HG03095 (cell line): ENCODE data around the gene RNF25.
A peak's percentile ranks its signal among the peaks of the same experiment; 100 is the strongest.

Experiments
- ATAC-seq: cut with Tn5 transposase; IDR thresholded peaks from one replicate; pipeline ENCODE4 v1.9.1; 2021; ENCODE audit warnings: moderate library complexity; ENCODE audit not compliant: unreplicated experiment

The RNF25 gene, protein sequence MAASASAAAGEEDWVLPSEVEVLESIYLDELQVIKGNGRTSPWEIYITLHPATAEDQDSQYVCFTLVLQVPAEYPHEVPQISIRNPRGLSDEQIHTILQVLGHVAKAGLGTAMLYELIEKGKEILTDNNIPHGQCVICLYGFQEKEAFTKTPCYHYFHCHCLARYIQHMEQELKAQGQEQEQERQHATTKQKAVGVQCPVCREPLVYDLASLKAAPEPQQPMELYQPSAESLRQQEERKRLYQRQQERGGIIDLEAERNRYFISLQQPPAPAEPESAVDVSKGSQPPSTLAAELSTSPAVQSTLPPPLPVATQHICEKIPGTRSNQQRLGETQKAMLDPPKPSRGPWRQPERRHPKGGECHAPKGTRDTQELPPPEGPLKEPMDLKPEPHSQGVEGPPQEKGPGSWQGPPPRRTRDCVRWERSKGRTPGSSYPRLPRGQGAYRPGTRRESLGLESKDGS

DNA sequence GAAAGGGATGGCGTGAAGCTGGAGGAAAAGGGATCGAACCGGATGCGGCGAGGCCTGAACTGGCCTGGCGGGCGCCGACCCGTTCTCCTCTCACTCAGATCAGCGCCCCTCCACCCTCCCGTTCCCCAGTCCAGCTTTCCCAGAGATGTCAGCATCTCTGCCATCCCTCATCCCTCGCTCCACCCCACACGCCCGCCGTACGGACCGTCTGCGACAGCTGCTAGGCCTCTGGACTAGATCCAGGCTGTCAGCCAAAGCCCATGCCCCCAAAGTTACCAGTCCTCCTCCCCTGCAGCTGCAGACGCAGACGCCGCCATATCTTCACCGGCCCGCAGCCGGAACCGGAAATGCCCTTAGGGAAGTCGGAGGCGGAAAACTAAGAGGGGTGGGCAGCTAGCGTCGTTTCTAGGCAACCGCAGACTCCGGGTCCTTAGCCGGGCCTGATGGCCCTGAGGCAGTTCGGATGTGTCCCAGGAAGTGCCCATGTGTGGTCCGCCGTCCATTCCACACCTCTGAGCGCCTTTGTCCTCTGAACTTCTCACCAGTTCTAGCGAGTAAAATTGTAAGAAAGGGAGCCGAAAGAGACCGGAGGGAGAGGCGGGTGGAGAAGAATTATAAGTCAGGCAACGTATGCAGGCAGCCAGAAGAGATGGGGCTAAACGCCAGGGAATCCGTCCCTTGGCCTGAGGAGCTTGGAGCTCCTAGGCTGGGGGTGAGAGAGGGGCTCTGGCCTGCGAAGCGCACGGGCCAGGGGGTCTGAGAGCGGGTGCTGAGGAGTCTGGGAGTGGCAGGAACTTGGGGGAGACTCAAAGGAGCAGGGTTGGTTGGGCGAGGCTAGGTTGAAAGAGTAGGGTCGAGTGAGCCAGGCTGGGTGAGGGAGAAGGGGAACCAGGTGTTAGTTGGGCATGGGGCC is at the start of gene RNF25, which contains the start of gene STK36:
Gene RNF25, minus strand, starts transcription at position 349 of the 913 bp plus-strand sequence. Its CDS starts 32 bp downstream, at position 317.
Gene STK36, plus strand, starts transcription at position 433 of the 913 bp plus-strand sequence. CDS start 744 bp downstream, outside the sequence.
- peak; percentile 98 for ATAC-seq

DNA sequence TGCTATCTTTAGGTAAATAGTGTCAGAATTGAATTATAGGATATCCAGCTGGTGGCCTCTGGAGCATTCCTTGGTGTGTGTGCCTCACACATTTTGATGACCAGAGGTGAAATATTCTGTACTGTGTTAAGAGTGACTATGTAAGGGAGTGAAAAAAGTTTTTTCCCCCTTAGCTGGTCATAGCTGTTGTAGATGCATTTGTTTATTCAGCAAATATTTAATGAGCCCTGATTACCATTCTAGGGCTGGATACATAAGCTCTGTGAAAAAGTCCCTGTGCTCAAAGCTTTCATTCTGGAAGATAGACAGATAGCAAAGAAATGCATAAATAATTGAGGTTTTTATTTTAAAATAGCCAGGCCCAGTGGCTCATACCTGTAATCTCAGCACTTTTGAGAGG is 49.7 kb upstream of the RNF25 start:
- no peak for ATAC-seq

DNA sequence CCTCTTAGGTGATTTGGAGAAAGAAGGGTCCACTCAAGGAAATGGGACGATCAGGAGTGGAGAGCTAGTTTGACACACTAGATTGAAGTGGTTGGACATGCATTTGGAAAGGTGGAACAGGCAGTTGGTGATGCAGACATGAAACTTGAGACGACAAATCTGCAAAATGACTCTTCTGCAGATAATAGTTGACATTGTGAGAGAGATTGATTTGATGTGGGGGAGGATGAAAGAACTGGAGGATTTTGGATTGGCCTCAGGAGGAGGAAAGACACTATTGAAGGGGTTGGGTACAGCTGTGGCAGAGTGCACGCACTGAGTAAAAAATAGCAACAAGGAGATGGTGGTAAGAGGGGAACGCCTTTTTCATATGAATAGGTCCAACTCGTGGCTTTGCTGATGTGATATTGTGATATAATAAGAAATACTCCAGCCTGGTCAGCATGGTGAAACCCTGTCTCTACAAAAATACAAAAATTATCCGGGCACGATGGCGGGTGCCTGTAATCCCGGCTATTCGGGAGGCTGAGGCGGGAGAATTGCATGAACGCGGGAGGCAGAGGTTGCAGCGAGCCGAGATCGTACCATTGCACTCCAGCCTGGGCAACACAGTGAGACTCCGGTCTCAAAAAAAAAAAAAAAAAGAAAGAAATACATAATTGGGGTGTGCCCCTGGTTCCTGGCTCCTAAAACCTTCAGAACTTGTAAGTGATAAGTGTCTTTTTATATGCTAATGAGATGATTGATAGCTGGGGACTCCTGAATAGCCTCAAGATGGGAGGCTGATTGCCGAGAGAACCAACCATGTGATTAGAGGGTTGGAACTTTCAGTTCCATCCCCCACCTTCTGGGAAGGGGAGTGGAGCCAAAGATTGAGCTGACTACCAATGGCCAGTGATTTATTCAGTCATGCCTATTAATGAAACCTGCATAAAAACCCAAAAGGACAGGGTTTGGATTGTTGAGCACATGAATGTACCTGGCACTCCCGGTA is 48.5 kb upstream of the RNF25 start:
- no peak for ATAC-seq

DNA sequence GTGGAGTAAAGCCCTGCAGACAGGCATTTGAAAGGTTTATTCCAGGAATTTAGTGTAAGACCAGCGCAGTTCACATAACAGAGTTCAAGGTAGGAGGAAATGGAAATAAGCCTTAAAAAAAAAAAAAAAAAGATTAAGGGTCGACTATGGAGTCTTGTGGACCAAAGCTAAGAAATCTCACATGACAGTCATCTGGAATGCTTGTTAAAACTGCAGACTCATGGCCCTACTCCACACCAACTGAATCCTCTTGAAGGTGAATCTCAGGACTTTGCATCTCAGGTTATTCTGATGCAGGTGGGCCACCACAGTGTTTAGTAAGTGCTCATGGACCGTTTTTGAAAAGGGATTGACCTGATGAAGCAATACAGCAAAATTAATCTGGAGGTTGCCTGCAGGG is 47.7 kb upstream of the RNF25 start:
- no peak for ATAC-seq

DNA sequence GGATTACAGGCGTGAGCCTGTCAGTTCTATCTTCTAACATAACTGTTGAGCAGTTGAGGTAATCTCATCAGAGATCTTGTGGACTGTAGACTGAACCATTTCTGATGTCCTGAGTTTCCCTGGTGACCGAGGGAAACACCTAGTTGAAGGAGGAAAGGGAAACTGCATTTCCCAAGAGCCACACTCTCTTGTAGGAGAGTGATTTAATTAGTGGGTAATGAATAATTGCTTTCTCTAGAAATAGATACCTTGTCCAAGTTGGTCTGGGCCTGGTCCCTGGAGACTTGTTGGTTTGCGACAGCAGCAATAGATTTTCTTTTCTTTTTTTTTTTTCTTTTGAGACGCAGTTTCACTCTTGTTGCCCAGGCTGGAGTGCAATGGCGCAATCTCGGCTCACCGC is 46.3 kb upstream of the RNF25 start:
- no peak for ATAC-seq

DNA sequence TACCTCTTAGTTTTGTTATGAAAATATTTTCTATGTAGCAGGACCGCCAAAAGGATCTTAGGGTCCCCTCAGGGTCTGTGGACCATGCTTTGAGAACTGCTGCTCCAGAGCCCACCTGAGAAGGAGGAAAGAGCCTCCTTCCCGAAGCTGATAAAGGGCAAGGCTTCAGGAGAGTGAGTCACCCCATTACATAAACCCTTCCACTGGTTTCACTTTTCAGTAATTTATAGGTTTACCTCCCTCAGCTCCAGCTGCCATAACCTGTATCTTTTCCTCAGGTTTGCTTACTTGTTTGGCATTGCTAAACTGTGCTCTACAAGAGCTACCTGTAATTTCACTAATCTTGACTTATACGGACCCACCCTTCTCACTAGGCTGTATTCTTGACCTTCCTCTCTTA is 45.5 kb upstream of the RNF25 start:
- no peak for ATAC-seq

DNA sequence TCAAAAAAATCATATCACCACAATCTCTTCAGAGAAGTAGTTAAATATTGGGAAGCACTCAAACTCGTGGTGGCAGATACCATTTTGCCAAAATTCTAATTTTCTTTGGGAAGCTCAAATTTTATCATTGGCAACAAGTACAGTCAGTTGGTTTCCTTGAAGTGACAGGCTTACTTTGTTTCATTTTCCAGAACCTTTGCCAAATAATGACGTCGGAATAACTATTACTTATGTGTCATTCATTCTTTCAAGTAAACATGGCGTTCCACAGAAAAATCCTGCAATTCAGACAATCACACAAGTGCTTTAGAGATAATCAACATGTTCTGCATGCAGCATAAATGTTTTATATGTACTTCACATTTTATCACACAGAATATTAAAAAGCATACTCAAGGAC is 44.3 kb upstream of the RNF25 start:
- no peak for ATAC-seq

DNA sequence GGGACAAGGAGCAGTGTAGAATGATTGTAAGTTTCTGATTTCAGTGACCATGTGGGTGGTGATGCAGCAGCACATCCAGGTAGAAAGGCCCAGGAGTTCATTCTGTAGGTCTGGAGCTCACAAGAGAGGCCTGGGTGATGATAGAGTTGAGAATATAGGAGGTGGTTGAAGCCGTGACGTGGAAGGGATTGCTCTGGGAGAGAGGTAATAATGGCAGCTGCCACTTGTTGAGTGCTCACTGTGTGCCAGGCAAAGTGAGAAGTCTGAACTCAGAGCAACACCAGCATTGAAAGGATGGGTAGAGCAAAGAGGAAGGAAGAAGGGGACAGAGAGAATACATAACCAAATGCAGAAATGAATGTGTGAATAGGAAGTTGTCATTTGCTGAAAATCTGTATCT is 42.1 kb upstream of the RNF25 start:
- ATAC-seq = no peak

DNA sequence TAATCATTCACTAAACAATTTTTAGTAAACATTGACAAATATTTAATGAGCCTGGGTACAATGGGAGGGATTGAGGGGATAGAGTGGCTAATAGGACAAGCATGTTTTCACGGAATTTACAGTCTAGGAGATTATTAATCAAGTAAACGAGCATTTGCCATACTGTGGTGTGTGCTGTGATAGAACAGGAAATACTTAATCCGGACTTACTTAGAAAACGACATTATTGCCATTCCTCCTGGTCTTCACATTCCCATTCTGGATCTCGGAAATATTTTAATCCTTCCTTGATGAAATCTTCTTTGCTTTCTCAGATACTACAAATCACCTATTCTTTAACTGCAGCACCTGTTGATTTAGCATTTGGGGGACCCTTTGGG is 39.7 kb upstream of the RNF25 start:
- ATAC-seq = no peak

DNA sequence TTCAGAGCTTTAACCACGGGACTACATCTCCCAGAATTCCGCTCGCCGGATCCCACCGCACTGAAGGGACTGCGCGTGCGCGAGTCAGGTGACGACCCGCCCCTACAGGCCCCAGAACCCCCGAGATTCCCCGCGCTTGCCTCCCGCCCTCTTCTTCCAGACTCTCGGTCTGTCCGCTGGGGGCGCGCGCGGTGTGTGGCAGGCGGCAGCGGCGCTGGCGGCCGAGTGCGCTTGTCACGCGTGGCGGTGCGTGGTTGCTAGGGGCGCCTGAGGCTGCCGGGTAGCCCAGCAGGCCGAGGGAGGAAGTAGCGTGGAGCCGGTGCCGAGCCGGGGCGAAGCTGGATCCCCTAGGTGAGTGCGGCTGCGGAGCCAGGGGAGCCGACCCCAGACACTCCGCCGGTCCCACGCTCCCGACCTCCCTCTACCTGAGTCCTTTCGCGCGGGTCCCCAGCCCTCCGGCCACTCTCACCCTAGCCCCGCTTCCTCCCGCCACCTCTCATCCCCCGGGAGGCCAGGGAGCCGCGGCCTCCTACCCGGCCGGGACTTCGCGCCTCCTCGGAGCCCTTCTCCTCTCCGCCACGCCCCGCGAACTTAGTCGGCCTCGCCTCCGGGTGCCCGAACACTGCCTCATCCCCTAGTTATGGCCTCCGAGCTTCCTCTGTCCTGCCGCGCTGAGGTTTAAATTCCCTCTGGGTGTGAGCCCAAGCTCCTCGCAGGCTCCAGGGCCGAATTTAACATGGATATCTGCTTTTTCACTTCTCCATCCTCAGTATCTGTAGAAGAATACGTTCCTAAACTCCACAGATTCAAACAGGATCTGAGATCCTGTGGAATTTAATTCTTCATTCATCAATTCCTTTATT is 39.1 kb upstream of the RNF25 start, which contains the start of gene TTLL4:
Gene TTLL4, plus strand, starts transcription at position 149 of the 863 bp plus-strand sequence. CDS start 26,842 bp downstream, outside the sequence.
- ATAC-seq = peak; percentile 83

DNA sequence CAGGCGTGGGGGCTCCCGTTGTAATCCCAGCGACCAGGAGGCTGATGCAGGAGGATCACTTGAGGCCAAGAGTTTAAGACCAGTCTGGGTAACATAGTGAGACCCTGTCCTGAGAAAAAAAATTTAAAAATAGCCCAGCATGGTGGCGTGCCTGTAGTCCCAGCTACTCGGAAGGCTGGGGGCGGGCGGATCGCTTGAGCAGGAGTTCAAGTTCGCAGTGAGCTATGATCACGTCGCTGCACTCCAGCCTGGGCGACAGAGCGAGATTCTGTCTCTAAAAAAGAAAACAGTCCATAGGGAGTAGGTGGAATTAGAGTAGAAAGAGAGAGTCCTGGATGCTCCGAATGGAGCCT is 38.5 kb upstream of the RNF25 start:
- no peak for ATAC-seq

DNA sequence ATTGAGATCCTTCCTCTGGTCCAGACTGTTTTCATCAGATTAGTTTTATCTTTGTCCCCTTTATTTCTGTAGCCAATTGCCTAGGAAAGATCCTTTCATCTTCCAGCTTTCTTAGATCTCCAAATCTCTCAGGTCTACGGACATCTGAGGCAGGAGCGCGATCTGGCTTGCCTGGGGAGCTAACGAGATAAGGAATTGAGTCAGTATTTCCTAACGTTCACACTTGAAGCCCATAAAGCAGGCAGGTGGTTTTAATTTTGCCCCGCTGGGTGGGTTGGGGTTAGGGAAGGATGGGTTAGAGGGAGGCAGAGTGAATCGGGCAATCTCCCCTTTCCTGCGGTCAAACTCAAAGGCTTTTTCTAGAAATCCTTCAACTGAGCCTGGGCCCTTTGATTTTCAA is 38.1 kb upstream of the RNF25 start:
- no peak for ATAC-seq

DNA sequence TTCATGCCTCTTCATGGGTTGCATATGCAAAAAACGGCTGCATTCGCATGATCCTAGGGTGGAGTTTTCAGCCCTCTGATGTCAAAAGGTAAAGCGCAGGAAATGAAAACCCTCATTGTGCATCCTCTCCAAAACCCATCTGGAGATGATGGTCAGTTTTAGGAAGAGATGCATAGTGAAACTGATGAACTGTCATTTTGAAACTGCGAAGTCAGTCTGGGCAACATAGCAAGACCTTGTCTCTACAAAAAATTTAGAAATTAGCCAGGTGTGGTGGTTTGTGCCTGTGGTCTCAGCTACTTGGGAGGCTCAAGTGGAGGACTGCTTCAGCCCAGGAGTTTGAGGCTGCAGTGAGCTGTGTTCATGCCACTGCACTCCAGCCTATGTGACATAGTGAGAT is 36.3 kb upstream of the RNF25 start:
- peak; percentile 27 for ATAC-seq

DNA sequence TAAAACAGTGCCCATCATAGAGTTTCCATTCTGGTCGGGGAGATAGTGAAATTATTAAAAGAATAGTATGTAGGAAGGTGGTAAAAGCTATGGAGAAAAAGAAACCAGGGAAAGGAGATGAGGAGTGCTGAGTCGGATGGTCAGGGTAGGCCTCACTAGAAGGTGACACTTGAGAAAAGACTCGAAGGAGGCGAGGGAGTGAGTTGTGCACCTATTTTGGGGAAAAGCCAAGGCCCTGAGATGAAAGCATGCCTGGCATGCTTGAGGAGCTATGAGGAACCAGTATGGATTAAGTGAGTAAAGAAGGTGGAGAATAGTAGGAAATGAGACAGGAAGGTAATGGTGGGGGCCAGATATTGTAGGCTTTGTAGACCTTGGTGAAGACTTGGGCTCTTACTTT is 31.5 kb upstream of the RNF25 start:
- ATAC-seq = no peak

DNA sequence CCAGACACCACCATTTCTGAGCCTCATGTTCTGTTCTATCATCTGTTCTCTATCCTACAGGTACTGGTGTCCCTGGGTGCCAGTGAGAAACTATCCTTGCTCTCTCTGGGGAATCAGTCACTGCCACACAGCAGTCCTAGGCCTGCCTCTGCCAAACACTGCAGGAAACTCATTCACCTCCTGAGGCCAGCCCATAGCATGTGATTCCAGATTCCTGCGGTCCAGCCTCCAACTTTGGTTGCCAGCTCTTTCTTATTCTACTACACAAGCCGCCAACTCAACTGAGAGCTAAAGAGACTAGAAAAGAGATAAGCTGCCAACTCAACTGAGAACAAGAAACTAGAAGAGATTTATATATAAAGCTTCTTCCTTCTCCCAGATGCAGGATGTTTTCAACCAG is 30.0 kb upstream of the RNF25 start:
- no peak for ATAC-seq

DNA sequence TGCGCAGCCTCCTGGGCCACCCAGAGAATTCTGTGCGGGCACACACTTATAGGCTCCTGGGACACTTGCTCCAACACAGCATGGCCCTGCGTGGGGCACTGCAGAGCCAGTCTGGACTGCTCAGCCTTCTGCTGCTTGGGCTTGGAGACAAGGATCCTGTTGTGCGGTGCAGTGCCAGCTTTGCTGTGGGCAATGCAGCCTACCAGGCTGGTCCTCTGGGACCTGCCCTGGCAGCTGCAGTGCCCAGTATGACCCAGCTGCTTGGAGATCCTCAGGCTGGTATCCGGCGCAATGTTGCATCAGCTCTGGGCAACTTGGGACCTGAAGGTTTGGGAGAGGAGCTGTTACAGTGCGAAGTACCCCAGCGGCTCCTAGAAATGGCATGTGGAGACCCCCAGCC is 27.1 kb upstream of the RNF25 start:
- no peak for ATAC-seq

DNA sequence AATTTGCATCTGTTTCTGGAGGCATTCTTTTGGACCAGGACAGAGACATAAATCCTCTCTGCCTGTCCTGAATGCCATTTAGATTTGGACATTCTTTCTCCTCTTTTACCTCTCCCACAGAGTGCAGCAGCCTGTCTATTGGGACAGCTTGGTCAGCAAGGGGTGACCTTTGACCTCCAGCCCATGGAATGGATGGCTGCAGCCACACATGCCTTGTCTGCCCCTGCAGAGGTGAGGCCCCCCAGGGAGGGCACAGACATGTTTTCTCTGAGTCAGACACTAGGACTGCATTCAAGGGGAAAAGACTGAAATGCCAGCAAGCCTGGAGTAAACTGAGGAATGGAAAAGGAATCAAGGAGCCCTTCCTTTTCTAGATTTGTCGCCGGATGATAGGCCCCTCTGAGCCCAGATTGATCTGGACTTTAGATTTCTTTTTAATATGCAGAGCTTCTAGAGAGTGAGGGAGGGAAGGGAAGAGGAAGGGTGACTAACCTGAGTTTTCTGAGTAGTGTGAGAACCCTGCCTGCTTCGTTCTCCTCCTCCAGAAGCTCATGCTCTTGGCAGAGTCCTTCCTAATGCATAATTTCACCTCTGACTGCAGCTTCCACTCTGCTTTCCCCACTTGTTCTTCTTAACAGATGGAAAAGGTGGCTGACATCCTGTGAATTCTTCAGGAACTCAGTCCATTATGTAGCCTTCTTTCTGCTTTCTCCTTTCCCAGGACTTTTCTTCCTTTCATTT is 22.8 kb upstream of the RNF25 start:
- ATAC-seq = no peak

DNA sequence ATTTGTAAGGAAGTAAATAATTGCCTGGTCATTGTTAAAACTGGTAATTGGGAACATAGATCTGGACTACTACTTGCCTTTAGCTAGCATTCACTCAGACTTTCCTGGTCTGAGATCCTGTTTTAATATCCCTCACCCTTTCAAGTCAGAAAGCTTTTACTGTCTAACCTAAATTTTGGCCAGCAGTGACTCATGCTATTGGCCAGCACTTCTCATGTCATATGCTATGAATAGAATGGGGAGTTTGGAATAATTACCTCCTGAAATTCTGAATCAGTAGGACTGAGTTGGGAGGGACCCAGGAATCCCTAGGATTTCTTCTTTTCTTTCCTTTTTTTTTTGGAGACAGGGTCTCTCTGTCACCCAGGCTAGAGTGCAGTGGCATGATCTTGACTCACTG is 19.4 kb upstream of the RNF25 start:
- no peak for ATAC-seq
